HG03280 (cell line): ENCODE results near the gene FAM50A.

Experiments used
- ATAC-seq: cut with Tn5 transposase; IDR thresholded peaks from one replicate; pipeline ENCODE4 v1.9.1; 2021; ENCODE audit warnings: mild to moderate bottlenecking, moderate library complexity; ENCODE audit not compliant: unreplicated experiment

The FAM50A gene

GRCh38 chrX:154437971-154438893 is 5.7 kb upstream of the FAM50A start:
- ATAC-seq, result no peak

GRCh38 chrX:154439841-154440240 is 4.1 kb upstream of the FAM50A start:
- ATAC-seq, result no peak

GRCh38 chrX:154440623-154441357 is 3.2 kb upstream of the FAM50A start:
- ATAC-seq, result no peak

- ATAC-seq, result no peak
These were observed 2.4 kb upstream of the FAM50A start for GRCh38 chrX:154441564-154441963.

GRCh38 chrX:154441984-154442707 is 1.8 kb upstream of the FAM50A start:
- ATAC-seq, result no peak

- peak; percentile 6 for ATAC-seq
These were observed 446 bp upstream of the FAM50A start for GRCh38 chrX:154443479-154443910.

GRCh38 chrX:154444755-154445246 is 860 bp downstream of the FAM50A start:
- ATAC-seq, result no peak

- no peak for ATAC-seq
These were observed 1.8 kb downstream of the FAM50A start for GRCh38 chrX:154445776-154446175.

GRCh38 chrX:154446430-154446829 is 2.5 kb downstream of the FAM50A start:
- ATAC-seq, result no peak

- ATAC-seq, result no peak
These were observed 4.5 kb downstream of the FAM50A start for GRCh38 chrX:154448484-154448883.

- no peak for ATAC-seq
These were observed 5.7 kb downstream of the FAM50A start for GRCh38 chrX:154449618-154450017.

- no peak for ATAC-seq
These were observed 6.4 kb downstream of the FAM50A start for GRCh38 chrX:154450312-154450711.

- ATAC-seq, result no peak
These were observed 8.9 kb downstream of the FAM50A start for GRCh38 chrX:154452823-154453222.

- ATAC-seq, result peak; percentile 65
These were observed 13.7 kb downstream of the FAM50A start for GRCh38 chrX:154457491-154458115.

- ATAC-seq, result peak; percentile 65
These were observed 14.4 kb downstream of the FAM50A start, which contains the start of gene PLXNA3 for GRCh38 chrX:154458116-154458953. PLXNA3 (plus strand) TSS chrX:154458281; CDS start chrX:154460184, 1,903 bp downstream.

- no peak for ATAC-seq
These were observed 15.2 kb downstream of the FAM50A start for GRCh38 chrX:154458954-154459778.

- no peak for ATAC-seq
These were observed 15.9 kb downstream of the FAM50A start for GRCh38 chrX:154459832-154460231.

GRCh38 chrX:154460326-154460725 is 16.4 kb downstream of the FAM50A start:
- no peak for ATAC-seq

GRCh38 chrX:154462396-154462795 is 18.5 kb downstream of the FAM50A start:
- no peak for ATAC-seq
